GM19467 (cell line): ENCODE measurements around the gene PAX8.

Source experiments
- ATAC-seq: cut with Tn5 transposase; IDR thresholded peaks from one replicate; pipeline ENCODE4 v1.9.1; 2021; ENCODE audit warnings: mild to moderate bottlenecking, moderate library complexity; ENCODE audit not compliant: unreplicated experiment

Gene PAX8

GRCh38 chr2:113172721-113173541, 105.8 kb downstream of the PAX8 start:
- ATAC-seq: no peak

- no peak for ATAC-seq
These were observed 107.2 kb downstream of the PAX8 start for GRCh38 chr2:113171334-113172075.

- no peak for ATAC-seq
These were observed 109.1 kb downstream of the PAX8 start for GRCh38 chr2:113169586-113169985.

DNA sequence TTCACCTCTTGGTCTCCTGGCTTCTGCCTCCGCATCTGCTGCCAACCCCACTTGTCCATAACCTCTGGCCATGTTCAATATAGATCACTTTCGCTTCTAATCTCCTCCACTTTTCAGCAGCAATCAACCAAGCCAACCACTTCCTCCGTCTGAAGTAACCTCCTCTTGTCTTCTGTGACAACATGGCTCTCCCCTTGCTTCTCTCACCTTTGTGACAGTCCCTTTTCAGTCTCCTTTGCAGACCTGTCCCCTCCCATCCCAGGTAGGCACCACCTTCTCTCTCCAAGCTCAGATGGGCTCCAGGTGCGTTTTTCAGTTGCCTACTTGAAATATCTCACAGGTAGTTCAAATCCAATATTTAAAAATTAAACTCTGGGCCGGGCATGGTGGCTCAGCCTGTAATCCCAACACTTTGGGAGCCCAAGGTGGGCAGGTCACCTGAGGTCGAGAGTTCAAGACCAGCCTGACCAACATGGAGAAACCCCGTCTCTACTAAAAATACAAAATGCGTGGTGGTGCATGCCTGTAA, 109.7 kb downstream of the PAX8 start:
- ATAC-seq: no peak

DNA sequence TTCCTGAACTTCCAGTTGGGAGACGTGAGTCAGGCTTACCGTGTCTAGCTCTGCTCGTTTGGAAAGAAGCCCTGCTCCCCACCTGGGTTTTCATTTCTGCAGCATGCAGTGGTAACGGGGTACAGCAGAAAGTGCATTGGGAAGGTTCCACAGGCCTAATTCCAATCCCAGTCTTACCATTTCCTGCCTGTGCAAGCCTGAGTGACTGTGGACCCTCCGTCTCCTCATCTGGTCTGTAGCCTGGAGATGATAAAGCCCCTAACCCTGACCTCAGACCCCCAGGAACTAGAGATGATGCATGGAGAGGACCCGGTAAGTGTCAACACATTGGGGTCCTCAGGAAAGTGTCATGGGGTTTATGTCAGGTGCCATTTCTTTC, 110.8 kb downstream of the PAX8 start:
- no peak for ATAC-seq

DNA sequence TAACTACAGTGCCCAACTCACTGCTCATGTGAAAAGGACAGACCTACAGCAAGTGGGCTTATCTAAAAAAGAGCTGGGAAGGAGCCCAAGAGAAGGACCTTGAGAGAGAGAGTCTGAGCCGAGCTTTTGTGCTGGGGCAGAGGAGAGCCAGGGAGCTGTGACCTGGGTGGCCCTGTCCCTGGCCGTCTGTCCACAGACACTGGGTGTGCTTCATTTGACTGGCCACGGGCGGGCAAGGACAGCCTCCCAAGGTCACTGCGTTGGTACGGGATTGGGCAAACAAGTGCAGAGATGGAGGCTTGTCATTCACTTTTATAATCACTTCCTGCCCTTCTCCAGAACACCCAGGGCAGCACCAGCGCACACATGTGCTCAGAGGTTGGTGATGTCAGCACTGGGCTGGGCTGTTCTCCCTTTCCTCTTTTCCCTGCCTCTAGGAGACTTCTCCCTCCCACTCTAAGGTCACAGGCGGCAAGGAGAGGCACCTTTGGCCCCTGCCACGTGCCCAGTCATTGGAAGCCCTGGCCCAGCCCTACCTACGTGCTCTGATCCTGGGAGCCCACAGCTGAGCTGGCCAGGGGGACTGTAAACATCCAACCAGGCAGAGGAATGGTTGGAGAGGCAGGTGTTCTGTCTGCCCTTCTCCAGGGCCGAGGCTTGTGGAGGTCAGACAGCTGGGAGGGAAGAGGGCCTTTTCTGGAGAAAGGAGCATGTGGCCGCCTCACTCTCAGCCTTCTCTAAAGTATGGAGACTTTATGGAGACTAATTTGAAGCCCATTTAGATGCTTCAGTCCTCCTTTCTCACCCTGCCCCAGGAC, 111.4 kb downstream of the PAX8 start:
- no peak for ATAC-seq

DNA sequence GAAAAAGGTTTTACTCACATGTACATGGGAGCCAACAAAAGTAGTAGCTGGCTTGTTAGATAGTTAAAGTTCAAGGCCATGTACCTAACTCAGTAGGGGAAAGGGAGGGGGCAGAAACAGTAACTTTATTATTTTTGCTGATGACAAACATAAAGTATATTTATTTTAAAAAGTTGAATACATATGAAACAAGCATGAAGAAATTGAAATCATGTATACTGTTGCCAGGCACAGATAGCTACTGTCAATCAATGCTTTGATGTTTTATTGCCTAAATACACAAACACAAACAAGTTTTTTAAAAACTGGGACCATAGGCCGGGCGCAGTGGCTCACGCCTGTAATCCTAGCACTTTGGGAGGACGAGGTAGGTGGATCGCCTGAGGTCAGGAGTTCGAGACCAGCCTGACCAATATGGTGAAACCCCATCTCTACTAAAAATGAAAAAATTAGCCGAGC, 112.5 kb downstream of the PAX8 start:
- no peak for ATAC-seq
